Measurements from ENCODE around the gene USHBP1. TPM values are rescaled to one million over a fixed set of nuclear protein-coding genes. Genes with fewer than 3 reads are reported as not detected.
"Not testable (repeated sequence)": the region's sequence is repeated elsewhere in the genome, so short reads cannot be mapped to it uniquely, and the experiment has no call there.

The USHBP1 gene
- total and polyA plus RNA-seq, 7 donors: 2.6 to 8.6 (median 3.7) TPM

DNA sequence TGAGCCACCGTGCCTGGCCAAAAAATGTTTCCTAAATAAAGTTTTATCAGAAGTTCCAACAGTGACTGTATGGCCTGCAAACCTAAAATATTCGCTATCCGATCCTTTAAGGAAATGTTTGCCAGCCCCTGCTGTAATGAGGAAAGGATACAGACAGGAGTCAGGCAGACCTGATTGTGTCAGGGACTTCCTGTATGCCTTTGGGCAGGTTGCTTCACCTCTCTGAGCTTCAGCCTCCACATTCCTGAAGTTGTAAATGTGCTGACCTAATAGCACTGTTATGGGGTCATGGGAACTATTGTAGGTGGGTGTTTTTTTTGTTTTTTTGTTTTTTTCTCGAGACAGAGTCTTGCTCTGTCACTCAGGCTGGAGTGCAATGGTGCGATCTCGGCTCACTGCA is 32.4 kb upstream of the USHBP1 start:
- H3K27me3 ChIP-seq (ENCODE audit: insufficient read depth in 3 of 3, low read length in 2 of 3): no peaks in the 10 kb centered on the region
- peaks cover 5% of the 10 kb centered on the region for H3K9me3 ChIP-seq
- H3K36me3 ChIP-seq (ENCODE audit: insufficient read depth in 1 of 2, low read depth in 1 of 2): peaks cover 0 to 20% of the 10 kb centered on the region in 2 donors
- TF ChIP-seq, protein P1, sequence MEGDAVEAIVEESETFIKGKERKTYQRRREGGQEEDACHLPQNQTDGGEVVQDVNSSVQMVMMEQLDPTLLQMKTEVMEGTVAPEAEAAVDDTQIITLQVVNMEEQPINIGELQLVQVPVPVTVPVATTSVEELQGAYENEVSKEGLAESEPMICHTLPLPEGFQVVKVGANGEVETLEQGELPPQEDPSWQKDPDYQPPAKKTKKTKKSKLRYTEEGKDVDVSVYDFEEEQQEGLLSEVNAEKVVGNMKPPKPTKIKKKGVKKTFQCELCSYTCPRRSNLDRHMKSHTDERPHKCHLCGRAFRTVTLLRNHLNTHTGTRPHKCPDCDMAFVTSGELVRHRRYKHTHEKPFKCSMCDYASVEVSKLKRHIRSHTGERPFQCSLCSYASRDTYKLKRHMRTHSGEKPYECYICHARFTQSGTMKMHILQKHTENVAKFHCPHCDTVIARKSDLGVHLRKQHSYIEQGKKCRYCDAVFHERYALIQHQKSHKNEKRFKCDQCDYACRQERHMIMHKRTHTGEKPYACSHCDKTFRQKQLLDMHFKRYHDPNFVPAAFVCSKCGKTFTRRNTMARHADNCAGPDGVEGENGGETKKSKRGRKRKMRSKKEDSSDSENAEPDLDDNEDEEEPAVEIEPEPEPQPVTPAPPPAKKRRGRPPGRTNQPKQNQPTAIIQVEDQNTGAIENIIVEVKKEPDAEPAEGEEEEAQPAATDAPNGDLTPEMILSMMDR (IDR thresholded peaks at IDR 0.05): no peak
- no peak overlapping the region for H3K27ac ChIP-seq
- no peak overlapping the region for H3K4me3 ChIP-seq
- intact Hi-C loops (cut with DNase I): no loop called here
- no peak for DNase-seq
- H3K4me1 ChIP-seq: peaks cover 1% of the 10 kb centered on the region
- WGBS, 3 donors: 87 to 93% (median 88%) methylated on average over 6 of the region's 6 CpGs
- ATAC-seq: no peak

- 57 to 70% (median 60%) methylated on average over 4 of the region's 4 CpGs for WGBS, 3 donors
- H3K4me1 ChIP-seq: no peaks in the 10 kb centered on the region
- intact Hi-C loops (cut with DNase I): no loop called here
- peaks cover 0 to 19% of the 10 kb centered on the region in 2 donors for H3K36me3 ChIP-seq (ENCODE audit: insufficient read depth in 1 of 2, low read depth in 1 of 2)
- no peak overlapping the region for H3K4me3 ChIP-seq
- DNase-seq: no peak
- TF ChIP-seq, protein P1 (IDR thresholded peaks at IDR 0.05): no peak
- H3K27ac ChIP-seq: no peak overlapping the region
- no peak for ATAC-seq
- H3K9me3 ChIP-seq: peaks cover 5% of the 10 kb centered on the region
- no peaks in the 10 kb centered on the region for H3K27me3 ChIP-seq (ENCODE audit: insufficient read depth in 3 of 3, low read length in 2 of 3)
Measured at GRCh38 chr19:17296273-17296672, 31.7 kb upstream of the USHBP1 start.

DNA sequence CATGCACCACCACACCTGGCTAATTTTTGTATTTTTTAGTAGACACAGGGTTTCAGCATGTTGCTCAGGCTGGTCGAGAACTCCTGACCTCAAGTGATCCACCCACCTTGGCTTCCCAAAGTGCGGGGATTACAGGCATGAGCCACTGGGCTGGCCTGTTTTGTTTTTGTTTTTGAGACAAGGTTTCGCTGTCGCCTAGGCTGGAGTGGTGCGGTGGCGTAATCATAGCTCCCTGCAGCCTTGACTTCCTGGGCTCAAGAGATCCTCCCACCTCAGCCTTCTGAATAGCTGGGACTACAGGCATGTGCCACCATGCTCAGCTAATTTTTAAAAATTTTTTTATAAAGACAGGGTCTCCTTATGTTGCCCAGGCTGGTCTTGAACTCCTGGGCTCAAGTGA is 31.0 kb upstream of the USHBP1 start:
- H3K9me3 ChIP-seq; ATAC-seq; H3K4me1 ChIP-seq; DNase-seq; intact Hi-C loops (cut with DNase I); H3K27me3 ChIP-seq (ENCODE audit: insufficient read depth in 3 of 3, low read length in 2 of 3); H3K27ac ChIP-seq; H3K4me3 ChIP-seq: not testable (repeated sequence)
- WGBS, 3 donors: 96 to 97% (median 96%) methylated on average over 6 of the region's 6 CpGs
- H3K36me3 ChIP-seq (ENCODE audit: insufficient read depth in 1 of 2, low read depth in 1 of 2): peaks cover 0 to 13% of the 10 kb centered on the region in 2 donors

- TF ChIP-seq, protein P1 (IDR thresholded peaks at IDR 0.05): no peak
- peak in 2 of 4 donors; percentile 18 to 31 for ATAC-seq
- DNase-seq: peak in 1 of 2 donors; percentile 69
- Histone ChIP-seq H3K4me3 (no peak overlapping the region), H3K9me3 (peaks cover 5% of the 10 kb centered on the region), H3K36me3 (ENCODE audit: insufficient read depth in 1 of 2, low read depth in 1 of 2) (peaks cover 0 to 13% of the 10 kb centered on the region in 2 donors), H3K27ac (no peak overlapping the region), H3K4me1 (no peaks in the 10 kb centered on the region), H3K27me3 (ENCODE audit: insufficient read depth in 3 of 3, low read length in 2 of 3) (no peaks in the 10 kb centered on the region)
- intact Hi-C loops (cut with DNase I): no loop called here
- 84 to 86% (median 85%) methylated on average over 44 to 48 of the region's 48 CpGs for WGBS, 3 donors
Measured at GRCh38 chr19:17294051-17294891, 29.7 kb upstream of the USHBP1 start.

- no peaks in the 10 kb centered on the region for H3K27me3 ChIP-seq (ENCODE audit: insufficient read depth in 3 of 3, low read length in 2 of 3)
- H3K4me1 ChIP-seq: no peaks in the 10 kb centered on the region
- H3K27ac ChIP-seq: no peak overlapping the region
- DNase-seq: no peak
- H3K36me3 ChIP-seq (ENCODE audit: insufficient read depth in 1 of 2, low read depth in 1 of 2): peaks cover 0 to 13% of the 10 kb centered on the region in 2 donors
- WGBS, 3 donors: 91 to 93% (median 92%) methylated on average over 14 of the region's 14 CpGs
- no peak overlapping the region for H3K4me3 ChIP-seq
- no peak for ATAC-seq
- intact Hi-C loops (cut with DNase I): no loop called here
- TF ChIP-seq, protein P1 (IDR thresholded peaks at IDR 0.05): no peak
- peaks cover 5% of the 10 kb centered on the region for H3K9me3 ChIP-seq
Measured at GRCh38 chr19:17293605-17294004, 29.1 kb upstream of the USHBP1 start.
